GM18502 (cell line): ENCODE results near the gene IQCH.
"Not testable (repeated sequence)": the region's sequence is repeated elsewhere in the genome, so short reads cannot be mapped to it uniquely, and the experiment has no call there.

Source experiments
- ATAC-seq: cut with Tn5 transposase; IDR thresholded peaks from one replicate; pipeline ENCODE4 v1.9.1; 2021; ENCODE audit warnings: mild to moderate bottlenecking; ENCODE audit not compliant: unreplicated experiment, poor library complexity

Gene IQCH

GRCh38 chr15:67421105-67421504 lies 166.5 kb downstream of the IQCH start:
- no peak for ATAC-seq

- no peak for ATAC-seq
Observed at GRCh38 chr15:67422296-67422695, 167.7 kb downstream of the IQCH start.

GRCh38 chr15:67433495-67434099 lies 179.0 kb downstream of the IQCH start:
- ATAC-seq, result no peak

- ATAC-seq, result not testable (repeated sequence)
Observed at GRCh38 chr15:67436351-67437250, 182.0 kb downstream of the IQCH start.

- no peak for ATAC-seq
Observed at GRCh38 chr15:67444100-67444499, 189.5 kb downstream of the IQCH start.

GRCh38 chr15:67446449-67446848 lies 191.9 kb downstream of the IQCH start:
- no peak for ATAC-seq

GRCh38 chr15:67448372-67448771 lies 193.8 kb downstream of the IQCH start:
- not testable (repeated sequence) for ATAC-seq

- not testable (repeated sequence) for ATAC-seq
Observed at GRCh38 chr15:67453703-67454102, 199.1 kb downstream of the IQCH start.

GRCh38 chr15:67456677-67457529 lies 202.3 kb downstream of the IQCH start:
- no peak for ATAC-seq

GRCh38 chr15:67458331-67459029 lies 203.9 kb downstream of the IQCH start:
- ATAC-seq, result no peak

GRCh38 chr15:67460521-67460920 lies 205.9 kb downstream of the IQCH start:
- no peak for ATAC-seq

- ATAC-seq, result no peak
Observed at GRCh38 chr15:67461735-67462134, 207.1 kb downstream of the IQCH start.

- ATAC-seq, result no peak
Observed at GRCh38 chr15:67462875-67463274, 208.3 kb downstream of the IQCH start.

- no peak for ATAC-seq
Observed at GRCh38 chr15:67463488-67463887, 208.9 kb downstream of the IQCH start.

- ATAC-seq, result no peak
Observed at GRCh38 chr15:67465196-67465952, 210.8 kb downstream of the IQCH start.

- no peak for ATAC-seq
Observed at GRCh38 chr15:67468416-67468815, 213.8 kb downstream of the IQCH start.

GRCh38 chr15:67469680-67470079 lies 215.1 kb downstream of the IQCH start:
- no peak for ATAC-seq

- ATAC-seq, result no peak
Observed at GRCh38 chr15:67472957-67473356, 218.4 kb downstream of the IQCH start.

GRCh38 chr15:67474405-67475110 lies 220.0 kb downstream of the IQCH start:
- ATAC-seq, result no peak
